ENCODE results near the gene CPNE5.

Gene CPNE5

DNA sequence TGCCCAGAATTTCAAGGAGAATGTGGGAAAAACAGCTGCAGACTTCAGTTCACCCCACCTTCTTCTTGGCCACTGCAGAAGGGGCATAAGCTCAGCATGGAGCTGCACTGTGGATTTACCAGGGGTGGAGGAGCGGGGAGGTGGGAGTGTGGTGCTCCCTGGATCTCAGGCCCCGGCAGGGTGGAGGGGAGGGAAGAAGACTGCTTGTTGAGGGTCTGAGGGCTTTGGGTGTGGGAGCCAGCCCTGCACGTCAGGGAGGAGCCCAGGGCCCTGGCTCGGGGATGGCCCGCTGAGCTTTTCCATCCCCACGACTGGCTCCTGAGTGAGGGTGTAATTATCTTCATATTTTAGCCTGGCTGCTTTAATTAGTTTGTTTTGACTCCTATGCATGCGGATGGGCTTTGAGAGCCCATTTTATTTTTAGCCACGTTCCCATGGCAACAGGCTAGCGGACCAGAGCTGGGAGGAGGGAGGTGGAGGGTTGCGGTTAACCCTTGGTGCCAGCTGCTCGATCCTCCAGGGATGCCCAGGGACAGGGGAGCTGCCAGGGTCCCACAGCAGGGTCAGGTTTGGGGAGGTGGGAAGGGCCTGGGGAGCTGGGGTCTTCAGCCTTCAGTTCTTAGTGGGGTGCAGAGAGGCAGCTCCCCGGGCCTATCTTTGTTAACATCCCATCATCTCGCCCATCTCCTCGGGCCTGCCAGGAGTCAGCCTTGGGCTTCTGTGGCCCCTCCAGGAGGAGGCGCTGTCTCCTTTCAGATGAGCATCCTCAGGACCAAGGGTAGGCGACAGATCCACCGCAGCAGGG is 73.4 kb downstream of the CPNE5 start:
- TF ChIP-seq, protein P1, sequence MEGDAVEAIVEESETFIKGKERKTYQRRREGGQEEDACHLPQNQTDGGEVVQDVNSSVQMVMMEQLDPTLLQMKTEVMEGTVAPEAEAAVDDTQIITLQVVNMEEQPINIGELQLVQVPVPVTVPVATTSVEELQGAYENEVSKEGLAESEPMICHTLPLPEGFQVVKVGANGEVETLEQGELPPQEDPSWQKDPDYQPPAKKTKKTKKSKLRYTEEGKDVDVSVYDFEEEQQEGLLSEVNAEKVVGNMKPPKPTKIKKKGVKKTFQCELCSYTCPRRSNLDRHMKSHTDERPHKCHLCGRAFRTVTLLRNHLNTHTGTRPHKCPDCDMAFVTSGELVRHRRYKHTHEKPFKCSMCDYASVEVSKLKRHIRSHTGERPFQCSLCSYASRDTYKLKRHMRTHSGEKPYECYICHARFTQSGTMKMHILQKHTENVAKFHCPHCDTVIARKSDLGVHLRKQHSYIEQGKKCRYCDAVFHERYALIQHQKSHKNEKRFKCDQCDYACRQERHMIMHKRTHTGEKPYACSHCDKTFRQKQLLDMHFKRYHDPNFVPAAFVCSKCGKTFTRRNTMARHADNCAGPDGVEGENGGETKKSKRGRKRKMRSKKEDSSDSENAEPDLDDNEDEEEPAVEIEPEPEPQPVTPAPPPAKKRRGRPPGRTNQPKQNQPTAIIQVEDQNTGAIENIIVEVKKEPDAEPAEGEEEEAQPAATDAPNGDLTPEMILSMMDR (conservative IDR thresholded peaks at IDR 0.05): peak; percentile 89
- TF ChIP-seq ZFX (IDR thresholded peaks at IDR 0.05): no peak
- no peak overlapping the region for H3K27ac ChIP-seq

DNA sequence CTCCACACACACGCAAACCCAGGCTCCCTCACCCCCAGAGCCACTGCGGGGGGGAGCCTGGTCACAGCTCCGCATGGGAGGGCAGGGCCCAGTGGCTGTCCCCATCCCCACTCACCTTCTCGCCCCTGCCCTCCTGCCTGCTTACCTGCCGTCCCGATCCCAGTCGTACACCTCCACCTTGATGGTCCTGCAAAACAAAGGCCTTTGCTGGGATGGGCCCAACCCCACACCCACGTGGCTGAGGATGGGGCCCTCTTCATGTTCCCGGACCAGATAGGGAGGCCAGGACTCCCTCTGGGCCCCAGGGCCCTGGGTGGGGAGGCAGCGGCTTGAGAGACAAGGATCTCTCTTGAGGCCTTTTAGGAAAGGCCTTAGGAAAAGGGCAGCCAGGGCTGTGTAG is 74.1 kb downstream of the CPNE5 start:
- H3K27ac ChIP-seq: no peak overlapping the region
- no peak for TF ChIP-seq ZFX (IDR thresholded peaks at IDR 0.05)
- TF ChIP-seq, protein P1 (conservative IDR thresholded peaks at IDR 0.05): no peak

DNA sequence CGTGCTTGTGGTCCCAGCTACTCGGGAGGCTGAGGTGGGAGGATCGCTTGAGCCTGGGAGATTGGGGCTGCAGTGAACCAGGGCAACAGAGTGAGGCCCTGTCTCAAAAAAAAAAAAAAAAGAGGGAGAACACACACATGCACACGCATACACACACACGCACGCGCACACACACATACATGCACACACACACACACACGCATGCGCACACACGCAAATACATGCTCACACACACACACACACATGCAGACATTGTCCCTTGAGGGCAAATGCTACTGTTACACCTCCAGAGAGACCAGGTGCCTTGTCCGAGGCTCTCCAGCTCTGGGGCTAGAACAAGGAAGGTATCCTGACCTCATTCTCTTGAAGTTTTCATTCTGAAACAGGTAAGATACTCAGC is 77.1 kb downstream of the CPNE5 start:
- H3K27ac ChIP-seq: no peak overlapping the region
- TF ChIP-seq, protein P1 (conservative IDR thresholded peaks at IDR 0.05): no peak
- TF ChIP-seq ZFX (IDR thresholded peaks at IDR 0.05): no peak

DNA sequence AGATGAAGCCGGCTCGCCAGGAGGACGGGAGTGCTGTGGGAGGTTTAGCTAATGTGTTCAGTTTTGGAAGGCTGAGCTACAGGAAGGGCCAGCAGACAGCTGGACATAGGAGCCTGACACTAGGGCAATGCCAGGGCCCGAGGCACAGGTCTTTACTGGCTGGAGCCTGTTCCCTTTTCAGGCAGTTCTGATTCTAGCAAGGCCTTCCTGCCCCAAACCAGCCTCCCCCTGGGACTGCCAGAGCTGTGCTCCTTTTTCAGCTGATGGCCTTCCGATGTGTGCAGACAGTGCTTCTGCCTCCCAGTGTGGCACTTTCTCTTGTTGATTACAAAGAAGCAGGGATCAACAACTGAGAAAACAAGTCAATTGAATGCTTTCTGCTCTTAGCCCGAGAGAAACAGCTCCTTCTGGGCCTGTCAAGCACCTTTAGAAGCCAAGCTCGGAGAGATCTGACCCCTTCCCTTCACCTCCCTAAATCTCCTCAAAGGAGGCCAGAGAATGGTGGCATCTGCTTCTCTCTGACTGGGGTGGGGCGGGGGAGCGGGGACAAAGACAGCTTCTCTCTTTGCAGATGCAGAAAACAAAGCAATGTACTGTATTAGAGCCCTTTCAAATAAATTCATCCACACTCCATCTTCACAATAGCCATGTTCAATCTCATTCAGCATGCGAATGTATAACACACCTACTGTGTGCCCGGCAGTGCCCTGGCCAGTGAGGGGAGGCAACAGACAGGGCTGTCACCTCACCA is 78.4 kb downstream of the CPNE5 start:
- no peak for TF ChIP-seq ZFX (IDR thresholded peaks at IDR 0.05)
- TF ChIP-seq, protein P1 (conservative IDR thresholded peaks at IDR 0.05): no peak
- no peak overlapping the region for H3K27ac ChIP-seq

DNA sequence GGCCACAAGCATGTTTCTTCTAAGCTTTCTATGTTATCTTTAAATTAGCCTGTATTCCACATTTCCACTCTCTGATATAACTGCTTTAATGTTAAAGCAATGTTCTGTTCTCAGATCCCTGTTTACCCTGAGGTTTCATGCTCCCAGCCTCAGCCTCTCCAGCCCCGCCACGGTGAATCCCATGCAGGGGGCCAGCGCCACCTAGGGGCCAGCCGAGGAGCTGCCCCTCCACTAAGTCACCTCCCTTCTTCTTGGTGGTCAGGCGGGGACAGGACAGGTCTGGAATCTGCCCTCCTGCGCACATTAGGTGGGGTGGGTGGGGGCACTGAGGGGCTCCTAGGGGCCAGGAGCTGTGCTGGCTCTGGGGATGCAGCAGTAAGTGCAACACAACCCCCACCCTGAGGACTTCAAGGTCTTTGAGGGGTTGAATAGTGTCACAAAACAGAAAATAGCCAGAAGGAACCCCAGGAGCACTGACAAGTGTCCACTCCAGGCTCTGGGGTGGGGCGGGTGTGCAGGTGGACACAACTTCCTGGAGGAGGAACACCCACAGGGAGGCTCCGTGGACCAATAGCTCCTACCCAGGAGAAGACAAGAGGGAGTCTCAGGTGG is 80.0 kb downstream of the CPNE5 start:
- no peak overlapping the region for H3K27ac ChIP-seq
- no peak for TF ChIP-seq ZFX (IDR thresholded peaks at IDR 0.05)
- TF ChIP-seq, protein P1 (conservative IDR thresholded peaks at IDR 0.05): peak; percentile 99

DNA sequence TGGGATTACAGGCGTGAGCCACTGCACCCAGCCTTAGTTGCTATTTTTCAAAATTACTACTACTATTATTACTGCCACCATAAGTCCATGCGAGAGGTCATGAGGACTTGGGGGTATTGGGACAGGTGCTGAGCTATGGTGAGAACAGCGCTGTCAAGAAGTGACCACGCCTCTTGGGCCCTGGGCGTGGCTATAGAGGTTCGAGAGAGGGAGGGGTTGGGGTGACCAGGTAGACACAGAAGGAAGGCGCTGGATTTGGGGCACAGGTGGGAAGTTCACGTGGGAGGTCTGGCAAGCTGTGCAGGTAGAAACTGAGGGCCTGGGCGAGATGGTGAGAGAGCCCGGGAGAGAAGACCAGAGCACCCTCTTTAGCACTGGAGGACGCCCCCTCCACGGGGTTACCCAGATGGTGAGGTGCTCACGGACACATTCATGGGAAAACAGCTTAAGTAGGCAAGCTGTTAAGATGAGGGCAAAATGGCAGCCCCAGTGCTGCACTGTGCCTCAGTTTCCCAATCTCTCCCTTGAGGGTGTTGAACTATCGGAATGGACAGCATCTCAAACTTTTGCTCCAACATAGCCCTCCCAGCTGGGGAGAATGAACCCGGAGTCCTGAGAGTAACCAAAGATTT is 80.6 kb downstream of the CPNE5 start:
- no peak overlapping the region for H3K27ac ChIP-seq
- no peak for TF ChIP-seq ZFX (IDR thresholded peaks at IDR 0.05)
- TF ChIP-seq, protein P1 (conservative IDR thresholded peaks at IDR 0.05): no peak
